K562 (cell line): Measurements from ENCODE around the gene EPN2. TPM values are rescaled to one million over a fixed set of nuclear protein-coding genes. Genes with fewer than 3 reads are reported as not detected.

Source experiments
- ATAC-seq: fragments of 200-7000 bp; cut with Tn5 transposase; 3 replicates; pipeline ENCODE4 v1.9.1; 2020; ENCODE audit warnings: moderate library complexity
- BruUV-seq: library from RNA; stranded (reverse); fragments of 400-500 nt; replicated peaks from 2 replicates; lab custom pipeline; 2021; lab: Mats Ljungman, UMichigan
- CTCF ChIA-PET: fragments of 300-600 bp; formaldehyde crosslinking; extraction: SDS; loops from one replicate; lab custom pipeline; 2021; ENCODE audit warnings: low intra/inter-chr PET ratio; lab: Yijun Ruan, JAX
- POLR2A ChIA-PET: fragments of 300-600, 350-650 bp; sonication (Branson Sonifier 250); formaldehyde crosslinking; extraction: SDS; loops from one replicate; lab custom pipeline; 2021; ENCODE audit warnings: antibody characterized with exemption, inconsistent platforms; lab: Yijun Ruan, JAX
- DNase-seq, 4 experiments: peaks; one replicate each; pipeline versions ENCODE4 v3.0.0 to v3.0.0-alpha.2; 2011 to 2018; ENCODE audit warnings: low spot score in 3 of 4, mixed read lengths in 3 of 4; ENCODE audit errors: extremely low read depth in 1 of 4
- FAIRE-seq: peaks from 2 replicates; lab custom pipeline; 2011; peaks lifted over from hg19 to GRCh38; lab: Jason Lieb, UNC
- H2AFZ ChIP-seq: 2 replicates; pipeline ENCODE4 v1.6.0; 2011; ENCODE audit warnings: low read depth, low read length, control low read depth, inconsistent platforms
- H3K27ac ChIP-seq: fragments of 200-600 bp; 3 replicates; pipeline ENCODE4 v1.8.0; 2011; ENCODE audit warnings: low read depth, mild to moderate bottlenecking, control low read depth, inconsistent platforms, low read length, moderate library complexity, mixed read lengths; ENCODE audit errors: extremely low read depth
- H3K27me3 ChIP-seq, 2 experiments: fragments of 300-600 bp in 1 of 2; 2 replicates in 1 of 2; 3 replicates in 1 of 2; pipeline versions ENCODE4 v1.6.0 to v1.8.0; 2011; ENCODE audit warnings: inconsistent platforms in 2 of 2, low read length in 2 of 2, mild to moderate bottlenecking in 1 of 2, mixed read lengths in 1 of 2, moderate library complexity in 1 of 2; ENCODE audit not compliant: control insufficient read depth in 2 of 2, insufficient read depth in 2 of 2
- H3K36me3 ChIP-seq: fragments of 300-600 bp; 3 replicates; pipeline ENCODE4 v1.8.0; 2011; ENCODE audit warnings: mild to moderate bottlenecking, low read length, inconsistent platforms; ENCODE audit not compliant: control insufficient read depth, insufficient read depth
- H3K4me1 ChIP-seq, 2 experiments: fragments of 200-600 bp in 1 of 2; replicated peaks in 1 of 2; 2 replicates in 1 of 2; 3 replicates in 1 of 2; pipeline versions ENCODE4 v1.5.1 to v1.8.0; 2011; ENCODE audit warnings: inconsistent platforms in 2 of 2, low read length in 2 of 2, mild to moderate bottlenecking in 1 of 2, mixed read lengths in 1 of 2, moderate library complexity in 1 of 2; ENCODE audit not compliant: control insufficient read depth in 2 of 2, insufficient read depth in 2 of 2
- H3K4me2 ChIP-seq: 2 replicates; pipeline ENCODE4 v1.6.1; 2011; ENCODE audit warnings: low read length, control low read depth, inconsistent platforms, mixed read lengths; ENCODE audit not compliant: insufficient read depth
- H3K4me3 ChIP-seq: fragments of 200-600 bp; sonication (generic), shearing (Covaris generic); 2 replicates; pipeline ENCODE4 v1.5.1; 2016; ENCODE audit warnings: control low read depth, inconsistent platforms
- H3K79me2 ChIP-seq: fragments of 200-600 bp; 3 replicates; pipeline ENCODE4 v1.8.0; 2011; ENCODE audit warnings: low read length, inconsistent platforms; ENCODE audit not compliant: control insufficient read depth, insufficient read depth
- H3K9ac ChIP-seq, 2 experiments: 2 replicates each; pipeline versions ENCODE4 v1.6.0 to v1.6.1; 2011; ENCODE audit warnings: low read depth in 2 of 2, low read length in 2 of 2, control low read depth in 1 of 2, inconsistent platforms in 1 of 2, mild to moderate bottlenecking in 1 of 2, mixed read lengths in 1 of 2; ENCODE audit not compliant: insufficient read depth in 1 of 2
- H3K9me1 ChIP-seq: one replicate; pipeline ENCODE4 v1.6.0; 2011; ENCODE audit warnings: inconsistent platforms, mild to moderate bottlenecking, low read length, moderate library complexity; ENCODE audit not compliant: control insufficient read depth, insufficient read depth
- H3K9me3 ChIP-seq: replicated peaks from 2 replicates; pipeline ENCODE4 v1.5.1; 2011; ENCODE audit warnings: low read depth, low read length, inconsistent platforms; ENCODE audit not compliant: control insufficient read depth, insufficient read depth
- H4K20me1 ChIP-seq: replicated peaks from 2 replicates; pipeline ENCODE4 v1.6.1; 2011; ENCODE audit warnings: low read length, inconsistent platforms, mixed read lengths; ENCODE audit not compliant: control insufficient read depth, insufficient read depth
- ZNF124 ChIP-seq: sonication (generic); formaldehyde crosslinking; IDR thresholded peaks from 2 replicates; pipeline ENCODE4 v1.8.1; 2022; ENCODE audit warnings: missing genetic modification reagents
- ZNF217 ChIP-seq: sonication (generic); formaldehyde crosslinking; IDR thresholded peaks from 2 replicates; pipeline ENCODE4 v1.8.0; 2022; ENCODE audit warnings: mild to moderate bottlenecking, missing genetic modification reagents
- ZNF316 ChIP-seq: fragments of 450-650 bp; IDR thresholded peaks from 2 replicates; pipeline ENCODE4 v1.6.1; 2016
- WGBS: fragments of 100-300 bp; shearing (Covaris generic); methylation state at CpG from one replicate; pipeline ENCODE4 v1.1.6; 2016; ENCODE audit warnings: low coverage, mixed read lengths; ENCODE audit not compliant: insufficient coverage; ENCODE audit errors: missing lambda C conversion rate; 5-methylcytosine and 5-hydroxymethylcytosine counted together
- in situ Hi-C: fragments of 300-500 bp; cut with MboI; formaldehyde crosslinking; loops from 4 replicates; pipeline ENCODE4 v1.15.0; 2018; ENCODE audit warnings: inconsistent platforms, mixed read lengths
- intact Hi-C: fragments of 100-400 bp; cut with micrococcal nuclease; formaldehyde crosslinking; loops from 2 replicates; pipeline ENCODE4 v1.14.2; 2022
- polyA plus RNA-seq, 8 experiments: library from polyadenylated mRNA; depleted of rRNA in 4 of 8; stranded (reverse) in 5 of 8; unstranded in 3 of 8; fragments of >200 nt; fragmentation: Nextera tagmentation in 2 of 8; fragmentation: Illumina TruSeq in 1 of 8; extraction: Ambion mirVana in 2 of 8; extraction: Trizol in 1 of 8; gene quantifications; 2 replicates each; pipeline versions ENCODE4 v1.2.1 to v1.2.3, GENCODE V29; 2011 to 2014; ENCODE audit warnings: inconsistent platforms in 1 of 8, missing spikeins in 1 of 8
- total RNA-seq, 7 experiments: library from RNA; depleted of rRNA in 6 of 7; stranded (reverse); fragments of >200 nt in 6 of 7; fragmentation: Illumina TruSeq in 2 of 7; extraction: Trizol in 2 of 7; gene quantifications; 2 replicates each; pipeline versions ENCODE4 v1.2.1 to v1.2.3, GENCODE V29; 2011 to 2021; ENCODE audit warnings: low replicate concordance in 1 of 7
- TF ChIP-seq, protein P1 (sequence below): fragments of 450-650 bp; IDR thresholded peaks from 2 replicates; pipeline ENCODE4 v1.6.1; 2016

EPN2 gene
- total and polyA plus RNA-seq, 9 of the 15 experiments (the other 6 are each of a cell fraction or from before 2014, with no cell fraction given) = 1.0 to 12.9 (median 8.9) TPM

DNA sequence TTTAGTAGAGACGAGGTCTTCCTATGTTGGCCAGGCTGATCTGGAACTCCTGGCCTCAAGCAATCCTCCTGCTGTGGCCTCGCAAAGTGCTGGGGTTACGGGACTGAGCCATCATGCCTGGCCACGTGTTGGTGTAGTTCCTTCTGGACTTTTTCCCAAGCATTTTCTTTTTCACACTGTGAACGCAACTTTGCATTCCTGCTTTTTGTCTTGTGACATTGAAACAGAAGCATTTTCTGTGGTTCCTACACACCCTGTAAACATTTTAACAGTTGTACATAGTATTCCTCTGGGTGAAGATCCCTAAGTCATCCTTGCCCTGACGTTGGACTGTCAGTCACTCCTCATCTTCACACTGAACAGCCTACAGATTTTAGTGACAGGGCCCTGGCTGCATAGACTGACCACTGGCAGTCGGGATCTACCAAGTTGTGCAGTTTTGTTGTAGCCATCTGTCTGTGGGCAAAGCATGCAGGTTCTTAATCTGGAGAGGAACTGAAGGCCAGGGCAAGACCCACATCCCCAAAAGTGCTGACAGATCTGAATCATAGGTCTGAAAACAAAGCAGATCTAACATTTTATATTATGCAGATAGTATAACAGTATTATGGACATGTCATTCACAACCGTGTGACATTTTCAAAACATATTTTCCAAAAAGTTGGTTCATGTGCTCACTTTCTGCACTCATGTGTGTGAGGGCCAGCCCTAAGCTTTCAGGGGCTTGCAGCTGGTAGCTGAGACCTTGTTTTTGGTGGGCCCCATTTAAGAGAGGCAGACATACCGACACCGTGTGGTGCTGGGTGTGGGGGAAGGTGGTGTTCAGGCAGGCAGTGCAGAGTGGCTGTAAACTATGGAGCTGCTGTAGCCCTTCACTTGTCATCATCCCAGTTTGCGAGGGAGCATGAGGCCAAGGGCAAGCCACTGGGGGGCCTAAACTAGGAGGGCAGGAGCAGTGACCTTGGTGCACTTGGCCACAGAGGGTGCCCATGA, 59.9 kb downstream of the EPN2 start:
- Histone ChIP-seq H3K27me3 (no peaks in the 10 kb centered on the region), H3K4me2 (no peak overlapping the region), H3K9me1 (no peaks in the 10 kb centered on the region), H4K20me1 (no peaks in the 10 kb centered on the region), H3K27ac (no peak overlapping the region), H2AFZ (no peak overlapping the region), H3K9ac (0 out of 4 replicates have a peak overlapping the region, but pooled peaks of 1 of the 2 experiments have one; percentile 17)
- 65% methylated on average over 11 of the region's 11 CpGs for WGBS
- no peak for DNase-seq
- peak; percentile 23; the same call in 1 of the 2 replicates for TF ChIP-seq ZNF316
- TF ChIP-seq, protein P1, sequence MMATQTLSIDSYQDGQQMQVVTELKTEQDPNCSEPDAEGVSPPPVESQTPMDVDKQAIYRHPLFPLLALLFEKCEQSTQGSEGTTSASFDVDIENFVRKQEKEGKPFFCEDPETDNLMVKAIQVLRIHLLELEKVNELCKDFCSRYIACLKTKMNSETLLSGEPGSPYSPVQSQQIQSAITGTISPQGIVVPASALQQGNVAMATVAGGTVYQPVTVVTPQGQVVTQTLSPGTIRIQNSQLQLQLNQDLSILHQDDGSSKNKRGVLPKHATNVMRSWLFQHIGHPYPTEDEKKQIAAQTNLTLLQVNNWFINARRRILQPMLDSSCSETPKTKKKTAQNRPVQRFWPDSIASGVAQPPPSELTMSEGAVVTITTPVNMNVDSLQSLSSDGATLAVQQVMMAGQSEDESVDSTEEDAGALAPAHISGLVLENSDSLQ = peak; percentile 53
- TF ChIP-seq ZNF217 (CRISPR knock-in tag) = no peak
- TF ChIP-seq ZNF124 (CRISPR knock-in tag) = no peak
- TF ChIP-seq, all 486 proteins: peak for 2
- ChIA-PET POLR2A (no interaction called here), CTCF (no interaction called here)
- in situ Hi-C loops = no loop called here
- FAIRE-seq (no peak), ATAC-seq (no peak)
- H3K4me1 ChIP-seq = no peaks in the 10 kb centered on the region; a peak in 1 of 5 replicates
- H3K79me2 ChIP-seq = no peaks in the 10 kb centered on the region
- BruUV-seq = no TSS peak
- H3K4me3 ChIP-seq = no peak overlapping the region
- H3K36me3 ChIP-seq = no peaks in the 10 kb centered on the region
- intact Hi-C loops = no loop called here
- no peaks in the 10 kb centered on the region for H3K9me3 ChIP-seq
